Tibial nerve (tissue), 4 donors: Measurements from ENCODE around the gene MAN1B1. TPM values are rescaled to one million over a fixed set of nuclear protein-coding genes. Genes with fewer than 3 reads are reported as not detected.
A peak's percentile ranks its signal among the peaks of the same experiment; 100 is the strongest.

Experiments
- DNase-seq, 2 donors: peaks; one replicate each; pipeline ENCODE4 v3.0.0-alpha.2; 2019; ENCODE audit warnings: low spot score in 2 of 2
- H3K27ac ChIP-seq, 4 donors: fragments of 200-600 bp; sonication (generic) in 3 of 4; one replicate each; pipeline ENCODE4 v1.5.1; 2017 to 2019; ENCODE audit warnings: mild to moderate bottlenecking in 1 of 4
- H3K27me3 ChIP-seq, 2 donors: fragments of 200-600 bp; sonication (generic) in 1 of 2; one replicate each; pipeline versions ENCODE4 v1.5.1 to v1.6.0; 2017 to 2019
- H3K36me3 ChIP-seq, 3 donors: fragments of 200-600 bp; sonication (generic); one replicate each; pipeline ENCODE4 v1.5.1; 2018 to 2019
- H3K4me1 ChIP-seq, 4 donors: fragments of 200-600 bp; sonication (generic) in 3 of 4; one replicate each; pipeline ENCODE4 v1.5.1; 2017 to 2019
- H3K4me3 ChIP-seq, 4 donors: fragments of 200-600 bp; sonication (generic) in 3 of 4; one replicate each; pipeline ENCODE4 v1.5.1; 2017 to 2019; ENCODE audit warnings: mild to moderate bottlenecking in 1 of 4, moderate library complexity in 1 of 4
- H3K9me3 ChIP-seq, 4 donors: fragments of 200-600 bp; sonication (generic) in 3 of 4; one replicate each; pipeline ENCODE4 v1.5.1; 2017 to 2019
- CTCF ChIP-seq, 5 experiments: fragments of 200-600 bp in 3 of 5; fragments of 450-650 bp in 2 of 5; sonication (generic) in 3 of 5; IDR thresholded peaks; one replicate each; pipeline ENCODE4 v1.5.1; 2016 to 2019; ENCODE audit warnings: antibody characterized with exemption in 5 of 5, mild to moderate bottlenecking in 3 of 5, moderate library complexity in 2 of 5
- EP300 ChIP-seq, 2 donors: sonication (generic); formaldehyde crosslinking; IDR thresholded peaks; one replicate each; pipeline ENCODE4 v1.6.1; 2017; ENCODE audit warnings: antibody characterized with exemption in 2 of 2, mild to moderate bottlenecking in 1 of 2
- POLR2A ChIP-seq, 2 donors: fragments of 450-650 bp; IDR thresholded peaks; one replicate each; pipeline ENCODE4 v1.6.1; 2017; ENCODE audit warnings: antibody characterized with exemption in 2 of 2, mild to moderate bottlenecking in 2 of 2, moderate library complexity in 2 of 2
- WGBS, 2 donors: methylation state at CpG; one replicate each; pipeline ENCODE4 v1.1.5; 2018; 5-methylcytosine and 5-hydroxymethylcytosine counted together
- total RNA-seq, 4 donors: library from RNA; depleted of rRNA; stranded (reverse); fragments of >200 nt; gene quantifications; one replicate each; pipeline ENCODE4 v1.1.0, GENCODE V29; 2016

Gene MAN1B1
- total RNA-seq, 4 donors from 2014 or later: 47.3 to 58.1 (median 52.1) TPM

- Histone ChIP-seq H3K4me3 (peak overlapping the region in 2 of 4 donors; percentile 26 to 34), H3K27me3 (peaks cover 0 to 5% of the 10 kb centered on the region in 2 donors), H3K4me1 (peaks cover 0 to 33% (median 9%) of the 10 kb centered on the region in 4 donors), H3K36me3 (no peaks in the 10 kb centered on the region), H3K9me3 (peaks cover 0 to 24% (median 0%) of the 10 kb centered on the region in 4 donors), H3K27ac (peak overlapping the region in 2 of 4 donors; percentile 14 to 60)
- 61 to 63% methylated on average over 24 of the region's 24 CpGs for WGBS, 2 donors
- TF ChIP-seq CTCF (IDR thresholded peaks at IDR 0.05) (no peak), POLR2A (IDR thresholded peaks at IDR 0.05) (no peak), EP300 (IDR thresholded peaks at IDR 0.05) (no peak)
- DNase-seq: no peak
These were observed 40.7 kb downstream of the MAN1B1 start for GRCh38 chr9:137127301-137128157.

GRCh38 chr9:137128158-137128861 lies 41.5 kb downstream of the MAN1B1 start:
- Histone ChIP-seq H3K27me3 (peaks cover 0 to 8% of the 10 kb centered on the region in 2 donors), H3K27ac (peak overlapping the region in 2 of 4 donors; percentile 14 to 79), H3K9me3 (peaks cover 0 to 28% (median 0%) of the 10 kb centered on the region in 4 donors), H3K4me1 (peaks cover 0 to 33% (median 9%) of the 10 kb centered on the region in 4 donors), H3K36me3 (no peaks in the 10 kb centered on the region), H3K4me3 (peak overlapping the region in 3 of 4 donors; percentile 55 to 65 (median 61))
- TF ChIP-seq CTCF (IDR thresholded peaks at IDR 0.05): no peak
- TF ChIP-seq POLR2A (IDR thresholded peaks at IDR 0.05): no peak
- no peak for TF ChIP-seq EP300 (IDR thresholded peaks at IDR 0.05)
- 62 to 64% methylated on average over 19 of the region's 19 CpGs for WGBS, 2 donors
- DNase-seq: no peak

- Histone ChIP-seq H3K36me3 (no peaks in the 10 kb centered on the region), H3K9me3 (peaks cover 0 to 28% (median 0%) of the 10 kb centered on the region in 4 donors), H3K27ac (peak overlapping the region in 3 of 4 donors; percentile 71 to 79 (median 72)), H3K4me3 (peak overlapping the region; percentile 55 to 65 (median 60)), H3K27me3 (peaks cover 0 to 14% of the 10 kb centered on the region in 2 donors), H3K4me1 (peaks cover 0 to 33% (median 9%) of the 10 kb centered on the region in 4 donors)
- DNase-seq: no peak
- TF ChIP-seq POLR2A (IDR thresholded peaks at IDR 0.05): no peak
- TF ChIP-seq EP300 (IDR thresholded peaks at IDR 0.05): no peak
- no peak for TF ChIP-seq CTCF (IDR thresholded peaks at IDR 0.05)
- WGBS, 2 donors: 27 to 28% methylated on average over 24 to 29 of the region's 37 CpGs
These were observed 42.2 kb downstream of the MAN1B1 start for GRCh38 chr9:137128862-137129455.

GRCh38 chr9:137129456-137130175 lies 42.8 kb downstream of the MAN1B1 start:
- peak overlapping the region in 3 of 4 donors; percentile 71 to 79 (median 72) for H3K27ac ChIP-seq
- 2% methylated on average over 53 to 57 of the region's 86 CpGs for WGBS, 2 donors
- no peaks in the 10 kb centered on the region for H3K36me3 ChIP-seq
- peaks cover 0 to 33% (median 9%) of the 10 kb centered on the region in 4 donors for H3K4me1 ChIP-seq
- TF ChIP-seq EP300 (IDR thresholded peaks at IDR 0.05) (peak in 1 of 2 donors; percentile 76), CTCF (IDR thresholded peaks at IDR 0.05) (peak in 1 of 5 experiments; percentile 13), POLR2A (IDR thresholded peaks at IDR 0.05) (no peak)
- H3K27me3 ChIP-seq: peaks cover 0 to 20% of the 10 kb centered on the region in 2 donors
- H3K4me3 ChIP-seq: peak overlapping the region; percentile 55 to 65 (median 60)
- DNase-seq: peak; percentile 45 to 54
- peaks cover 0 to 28% (median 0%) of the 10 kb centered on the region in 4 donors for H3K9me3 ChIP-seq
